Measurements from ENCODE around the gene ANKRD34C.

GRCh38 chr15:79265167-79265566 lies 17.4 kb upstream of the ANKRD34C start:
- TF ChIP-seq CTCF (IDR thresholded peaks at IDR 0.05 in 8 of 11, conservative IDR thresholded peaks at IDR 0.05 in 3 of 11), result no peak
- TF ChIP-seq POLR2A (IDR thresholded peaks at IDR 0.05), result no peak
- TF ChIP-seq POLR2AphosphoS5 (IDR thresholded peaks at IDR 0.05), result no peak

Measured in spleen (tissue), 7 donors.